GM12878 (cell line): ENCODE measurements around the gene PDF. TPM values are rescaled to one million over a fixed set of nuclear protein-coding genes. Genes with fewer than 3 reads are reported as not detected.

ENCODE experiments used
- ATAC-seq: fragments of 200-7000 bp; cut with Tn5 transposase; 3 replicates; pipeline ENCODE4 v1.9.1; 2020; ENCODE audit warnings: mild to moderate bottlenecking, moderate library complexity
- BruUV-seq: library from RNA; stranded (reverse); fragments of 400-500 nt; replicated peaks from 2 replicates; lab custom pipeline; 2021; lab: Mats Ljungman, UMichigan
- CTCF ChIA-PET: fragments of 300-600 bp; sonication (Branson Sonifier 250); formaldehyde crosslinking; extraction: SDS; loops from one replicate; lab custom pipeline; 2021; ENCODE audit warnings: inconsistent platforms; lab: Yijun Ruan, JAX
- POLR2A ChIA-PET: fragments of 350-600 bp; formaldehyde crosslinking; extraction: SDS; loops from one replicate; lab custom pipeline; 2021; ENCODE audit warnings: inconsistent platforms; lab: Charles Lee
- RAD21 ChIA-PET: fragments of 300-600 bp; sonication (Branson Sonifier 250); formaldehyde crosslinking; loops from one replicate; lab custom pipeline; 2023; ENCODE audit warnings: antibody characterized with exemption; ENCODE audit not compliant: unreplicated experiment; lab: Charles Lee
- SMC1A ChIA-PET: fragments of 300-600 bp; sonication (Branson Sonifier 250); formaldehyde crosslinking; loops from one replicate; lab custom pipeline; 2023; ENCODE audit not compliant: unreplicated experiment, uncharacterized antibody; lab: Charles Lee
- DNase-seq: peaks from one replicate; pipeline ENCODE4 v3.0.0-alpha.2; 2011; ENCODE audit warnings: low read depth, low spot score
- FAIRE-seq: peaks from 3 replicates; lab custom pipeline; 2011; peaks lifted over from hg19 to GRCh38; lab: Jason Lieb, UNC
- H2AFZ ChIP-seq: 2 replicates; pipeline ENCODE4 v1.6.0; 2011; ENCODE audit warnings: low read depth, low read length, control low read depth; ENCODE audit not compliant: control insufficient read depth
- H3K27ac ChIP-seq: 2 replicates; pipeline ENCODE4 v1.5.1; 2011; ENCODE audit warnings: control low read depth; ENCODE audit not compliant: control insufficient read depth, insufficient read depth
- H3K27me3 ChIP-seq, 2 experiments: replicated peaks in 1 of 2; 2 replicates each; pipeline versions ENCODE4 v1.6.0 to v1.6.1; 2011; ENCODE audit warnings: low read length in 1 of 2; ENCODE audit not compliant: control insufficient read depth in 2 of 2, insufficient read depth in 2 of 2
- H3K36me3 ChIP-seq, 2 experiments: 2 replicates each; pipeline ENCODE4 v1.5.1; 2011; ENCODE audit warnings: low read length in 1 of 2; ENCODE audit not compliant: control insufficient read depth in 2 of 2, insufficient read depth in 2 of 2
- H3K4me1 ChIP-seq: 2 replicates; pipeline ENCODE4 v1.6.1; 2011; ENCODE audit warnings: mild to moderate bottlenecking, low read length, moderate library complexity, mixed read lengths; ENCODE audit not compliant: control insufficient read depth, insufficient read depth
- H3K4me2 ChIP-seq: 2 replicates; pipeline ENCODE4 v1.6.0; 2011; ENCODE audit warnings: control low read depth; ENCODE audit not compliant: control insufficient read depth, insufficient read depth
- H3K4me3 ChIP-seq: fragments of 200-600 bp; sonication (generic); 2 replicates; pipeline ENCODE4 v1.5.1; 2016
- H3K79me2 ChIP-seq: 2 replicates; pipeline ENCODE4 v1.6.0; 2011; ENCODE audit warnings: low read length; ENCODE audit not compliant: control insufficient read depth, insufficient read depth
- H3K9ac ChIP-seq: 2 replicates; pipeline ENCODE4 v1.8.0; 2011; ENCODE audit warnings: low read length, control low read depth, mixed read lengths; ENCODE audit not compliant: control insufficient read depth, insufficient read depth
- H3K9me3 ChIP-seq: replicated peaks from 3 replicates; pipeline ENCODE4 v1.5.1; 2011; ENCODE audit warnings: mild to moderate bottlenecking, low read length; ENCODE audit not compliant: control insufficient read depth, insufficient read depth
- H4K20me1 ChIP-seq: 2 replicates; pipeline ENCODE4 v1.6.0; 2011; ENCODE audit not compliant: control insufficient read depth, insufficient read depth
- BHLHE40 ChIP-seq, 2 experiments: fragments of 450-650 bp in 1 of 2; IDR thresholded peaks; 2 replicates each; pipeline ENCODE4 v1.6.1; 2011 to 2017; ENCODE audit warnings: low read depth in 2 of 2, borderline replicate concordance in 1 of 2, improper control_type of control experiment in 1 of 2, low read length in 1 of 2, mild to moderate bottlenecking in 1 of 2
- CBX5 ChIP-seq: sonication (generic); IDR thresholded peaks from 2 replicates; pipeline ENCODE4 v1.6.1; 2016; ENCODE audit warnings: low read depth, moderate library complexity, mild to moderate bottlenecking, inconsistent platforms
- JUNB ChIP-seq: IDR thresholded peaks from 2 replicates; pipeline ENCODE4 v1.6.1; 2016; ENCODE audit warnings: antibody characterized with exemption, mild to moderate bottlenecking
- MEF2A ChIP-seq: IDR thresholded peaks from 2 replicates; pipeline ENCODE4 v1.6.1; 2011; ENCODE audit warnings: low read depth, mild to moderate bottlenecking, low read length, moderate library complexity; ENCODE audit not compliant: insufficient read depth
- RAD21 ChIP-seq: IDR thresholded peaks from 2 replicates; pipeline ENCODE4 v1.6.1; 2011; ENCODE audit warnings: mild to moderate bottlenecking, low read depth, low read length, moderate library complexity; ENCODE audit not compliant: insufficient read depth
- SUPT20H ChIP-seq: IDR thresholded peaks from 2 replicates; pipeline ENCODE4 v1.6.1; 2011; ENCODE audit warnings: low read depth, mild to moderate bottlenecking, low read length, moderate library complexity, borderline replicate concordance; ENCODE audit not compliant: control insufficient read depth
- SUZ12 ChIP-seq: fragments of 200-600 bp; sonication (generic); IDR thresholded peaks from one replicate; pipeline ENCODE4 v1.6.1; 2018; ENCODE audit warnings: antibody characterized with exemption, mild to moderate bottlenecking; ENCODE audit not compliant: unreplicated experiment
- TCF3 ChIP-seq: IDR thresholded peaks from 2 replicates; pipeline ENCODE4 v1.6.1; 2012; ENCODE audit warnings: low read depth, mild to moderate bottlenecking, low read length, borderline replicate concordance; ENCODE audit not compliant: insufficient read depth
- TCF7 ChIP-seq: IDR thresholded peaks from 2 replicates; pipeline ENCODE4 v1.6.1; 2014; ENCODE audit warnings: antibody characterized with exemption, borderline replicate concordance
- WRNIP1 ChIP-seq: IDR thresholded peaks from 2 replicates; pipeline ENCODE4 v1.6.1; 2011; ENCODE audit warnings: low read depth, low read length, improper control_type of control experiment, borderline replicate concordance
- YY1 ChIP-seq: IDR thresholded peaks from 2 replicates; pipeline ENCODE4 v1.6.1; 2011; ENCODE audit warnings: low read depth, mild to moderate bottlenecking, low read length
- WGBS: methylation state at CpG from one replicate; pipeline ENCODE4 v1.1.6; 2016; ENCODE audit warnings: low lambda C conversion rate; ENCODE audit not compliant: insufficient replicate concordance, insufficient coverage; ENCODE audit errors: missing lambda C conversion rate; 5-methylcytosine and 5-hydroxymethylcytosine counted together
- in situ Hi-C: fragments of 300-500 bp; cut with MboI; formaldehyde crosslinking; loops from 9 replicates; pipeline ENCODE4 v1.14.3; 2018; ENCODE audit warnings: mixed read lengths
- intact Hi-C: fragments of 100-400 bp; cut with micrococcal nuclease; formaldehyde crosslinking; loops from one replicate; pipeline ENCODE4 v1.14.2; 2022; ENCODE audit not compliant: unreplicated experiment
- polyA plus RNA-seq, 11 experiments: library from polyadenylated mRNA; depleted of rRNA in 4 of 11; unstranded in 6 of 11; stranded (reverse) in 5 of 11; fragments of >200 nt; fragmentation: Nextera tagmentation in 4 of 11; fragmentation: Illumina TruSeq in 1 of 11; extraction: Ambion mirVana in 4 of 11; extraction: Trizol in 1 of 11; gene quantifications; 1 replicate in 1 of 11; 2 replicates in 10 of 11; pipeline versions ENCODE4 v1.2.1 to v1.2.3, GENCODE V29; 2011 to 2016; ENCODE audit warnings: inconsistent platforms in 2 of 11, missing spikeins in 2 of 11, low read depth in 1 of 11
- total RNA-seq, 4 experiments: library from RNA; depleted of rRNA in 3 of 4; stranded (reverse); fragments of >200 nt in 3 of 4; fragmentation: Illumina TruSeq in 1 of 4; extraction: Trizol in 1 of 4; gene quantifications; 2 replicates each; pipeline versions ENCODE4 v1.2.1 to v1.2.3, GENCODE V29; 2013 to 2021
- TF ChIP-seq, protein P1 (sequence below): IDR thresholded peaks from 2 replicates; pipeline ENCODE4 v1.6.1; 2012; ENCODE audit warnings: low read depth, low read length, improper control_type of control experiment
- TF ChIP-seq, protein P2 (sequence below): fragments of 450-650 bp; IDR thresholded peaks from 2 replicates; pipeline ENCODE4 v1.6.1; 2016; ENCODE audit warnings: mild to moderate bottlenecking
- TF ChIP-seq, protein P3 (sequence below): fragments of 450-650 bp; IDR thresholded peaks from 2 replicates; pipeline ENCODE4 v1.6.1; 2018; ENCODE audit warnings: mild to moderate bottlenecking, low read depth, moderate library complexity; ENCODE audit not compliant: partially characterized antibody
- TF ChIP-seq, protein P4 (sequence below): fragments of 450-650 bp; IDR thresholded peaks from 2 replicates; pipeline ENCODE4 v1.6.1; 2017; ENCODE audit warnings: borderline replicate concordance

Gene PDF
- total and polyA plus RNA-seq, 10 of the 15 experiments (the other 5 are each of a cell fraction or from before 2014, with no cell fraction given) = 0.13 to 44.1 (median 16.7) TPM

DNA sequence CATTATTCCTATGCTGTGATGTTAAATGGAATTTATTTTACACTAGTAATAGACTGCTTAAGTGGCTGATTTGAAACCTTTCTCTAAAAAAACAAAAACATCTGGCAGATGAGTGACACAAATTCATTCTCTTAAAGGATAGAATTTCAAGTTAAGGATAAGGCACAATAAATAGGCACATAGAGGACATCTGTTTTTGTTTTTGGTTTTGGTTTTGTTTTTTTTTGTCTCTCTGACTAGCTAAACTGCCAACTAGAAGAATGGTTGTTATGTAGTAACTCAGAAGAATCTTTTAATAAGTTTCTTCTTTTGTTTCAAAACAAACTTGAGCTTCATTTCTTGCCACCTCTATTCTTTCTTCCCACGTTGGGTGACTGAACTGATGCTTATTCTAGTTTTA, 24.4 kb downstream of the PDF start (continued):
- no peak for TF ChIP-seq BHLHE40 (IDR thresholded peaks at IDR 0.05; ENCODE audit: borderline replicate concordance in 1 of 2, low read depth in 2 of 2, low read length in 1 of 2)
- TF ChIP-seq SUPT20H = no peak
- TF ChIP-seq TCF3 = no peak
- TF ChIP-seq, protein P1, sequence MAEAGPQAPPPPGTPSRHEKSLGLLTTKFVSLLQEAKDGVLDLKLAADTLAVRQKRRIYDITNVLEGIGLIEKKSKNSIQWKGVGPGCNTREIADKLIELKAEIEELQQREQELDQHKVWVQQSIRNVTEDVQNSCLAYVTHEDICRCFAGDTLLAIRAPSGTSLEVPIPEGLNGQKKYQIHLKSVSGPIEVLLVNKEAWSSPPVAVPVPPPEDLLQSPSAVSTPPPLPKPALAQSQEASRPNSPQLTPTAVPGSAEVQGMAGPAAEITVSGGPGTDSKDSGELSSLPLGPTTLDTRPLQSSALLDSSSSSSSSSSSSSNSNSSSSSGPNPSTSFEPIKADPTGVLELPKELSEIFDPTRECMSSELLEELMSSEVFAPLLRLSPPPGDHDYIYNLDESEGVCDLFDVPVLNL = no peak
- no peak for TF ChIP-seq CBX5
- TF ChIP-seq, protein P2, sequence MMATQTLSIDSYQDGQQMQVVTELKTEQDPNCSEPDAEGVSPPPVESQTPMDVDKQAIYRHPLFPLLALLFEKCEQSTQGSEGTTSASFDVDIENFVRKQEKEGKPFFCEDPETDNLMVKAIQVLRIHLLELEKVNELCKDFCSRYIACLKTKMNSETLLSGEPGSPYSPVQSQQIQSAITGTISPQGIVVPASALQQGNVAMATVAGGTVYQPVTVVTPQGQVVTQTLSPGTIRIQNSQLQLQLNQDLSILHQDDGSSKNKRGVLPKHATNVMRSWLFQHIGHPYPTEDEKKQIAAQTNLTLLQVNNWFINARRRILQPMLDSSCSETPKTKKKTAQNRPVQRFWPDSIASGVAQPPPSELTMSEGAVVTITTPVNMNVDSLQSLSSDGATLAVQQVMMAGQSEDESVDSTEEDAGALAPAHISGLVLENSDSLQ = no peak

DNA sequence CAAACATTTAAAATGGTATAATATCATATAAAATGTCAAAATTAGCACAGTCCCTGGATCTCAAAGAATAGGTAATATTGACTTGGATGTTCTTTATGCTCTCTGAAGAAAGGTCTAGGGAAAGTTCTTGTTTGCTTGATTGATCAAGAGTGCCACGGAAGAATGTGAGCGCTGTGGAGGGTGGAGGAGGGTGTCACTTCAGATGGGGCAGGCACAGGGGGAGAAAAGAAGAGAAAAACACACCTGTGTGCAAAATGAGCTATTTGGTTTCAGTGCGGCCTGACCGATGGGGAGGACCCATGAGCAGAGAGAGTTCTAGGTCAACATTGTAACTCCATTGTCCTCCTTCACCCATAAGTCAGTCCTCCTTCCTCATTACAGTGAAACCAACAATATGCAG, 28.1 kb downstream of the PDF start:
- in situ Hi-C loops = no loop called here
- TF ChIP-seq, protein P3, sequence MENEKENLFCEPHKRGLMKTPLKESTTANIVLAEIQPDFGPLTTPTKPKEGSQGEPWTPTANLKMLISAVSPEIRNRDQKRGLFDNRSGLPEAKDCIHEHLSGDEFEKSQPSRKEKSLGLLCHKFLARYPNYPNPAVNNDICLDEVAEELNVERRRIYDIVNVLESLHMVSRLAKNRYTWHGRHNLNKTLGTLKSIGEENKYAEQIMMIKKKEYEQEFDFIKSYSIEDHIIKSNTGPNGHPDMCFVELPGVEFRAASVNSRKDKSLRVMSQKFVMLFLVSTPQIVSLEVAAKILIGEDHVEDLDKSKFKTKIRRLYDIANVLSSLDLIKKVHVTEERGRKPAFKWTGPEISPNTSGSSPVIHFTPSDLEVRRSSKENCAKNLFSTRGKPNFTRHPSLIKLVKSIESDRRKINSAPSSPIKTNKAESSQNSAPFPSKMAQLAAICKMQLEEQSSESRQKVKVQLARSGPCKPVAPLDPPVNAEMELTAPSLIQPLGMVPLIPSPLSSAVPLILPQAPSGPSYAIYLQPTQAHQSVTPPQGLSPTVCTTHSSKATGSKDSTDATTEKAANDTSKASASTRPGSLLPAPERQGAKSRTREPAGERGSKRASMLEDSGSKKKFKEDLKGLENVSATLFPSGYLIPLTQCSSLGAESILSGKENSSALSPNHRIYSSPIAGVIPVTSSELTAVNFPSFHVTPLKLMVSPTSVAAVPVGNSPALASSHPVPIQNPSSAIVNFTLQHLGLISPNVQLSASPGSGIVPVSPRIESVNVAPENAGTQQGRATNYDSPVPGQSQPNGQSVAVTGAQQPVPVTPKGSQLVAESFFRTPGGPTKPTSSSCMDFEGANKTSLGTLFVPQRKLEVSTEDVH = no peak
- TF ChIP-seq MEF2A (no peak), SUZ12 (no peak), TCF7 (no peak), YY1 (no peak), RAD21 (no peak), WRNIP1 (no peak), BHLHE40 (IDR thresholded peaks at IDR 0.05; ENCODE audit: borderline replicate concordance in 1 of 2, low read depth in 2 of 2, low read length in 1 of 2) (no peak), JUNB (no peak)
- TF ChIP-seq, protein P4, sequence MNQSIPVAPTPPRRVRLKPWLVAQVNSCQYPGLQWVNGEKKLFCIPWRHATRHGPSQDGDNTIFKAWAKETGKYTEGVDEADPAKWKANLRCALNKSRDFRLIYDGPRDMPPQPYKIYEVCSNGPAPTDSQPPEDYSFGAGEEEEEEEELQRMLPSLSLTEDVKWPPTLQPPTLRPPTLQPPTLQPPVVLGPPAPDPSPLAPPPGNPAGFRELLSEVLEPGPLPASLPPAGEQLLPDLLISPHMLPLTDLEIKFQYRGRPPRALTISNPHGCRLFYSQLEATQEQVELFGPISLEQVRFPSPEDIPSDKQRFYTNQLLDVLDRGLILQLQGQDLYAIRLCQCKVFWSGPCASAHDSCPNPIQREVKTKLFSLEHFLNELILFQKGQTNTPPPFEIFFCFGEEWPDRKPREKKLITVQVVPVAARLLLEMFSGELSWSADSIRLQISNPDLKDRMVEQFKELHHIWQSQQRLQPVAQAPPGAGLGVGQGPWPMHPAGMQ = no peak
- Histone ChIP-seq H3K4me1 (no peaks in the 10 kb centered on the region), H3K27ac (no peak overlapping the region), H3K9ac (no peak overlapping the region), H3K4me2 (no peak overlapping the region), H3K27me3 (no peaks in the 10 kb centered on the region), H2AFZ (no peak overlapping the region), H3K9me3 (no peaks in the 10 kb centered on the region), H3K4me3 (no peak overlapping the region), H4K20me1 (no peaks in the 10 kb centered on the region), H3K36me3 (peaks cover 0 to 10% of the 10 kb centered on the region in 2 experiments; a peak in 3 of 4 replicates), H3K79me2 (no peaks in the 10 kb centered on the region)
- intact Hi-C loops = no loop called here
- no TSS peak for BruUV-seq
- WGBS = 100% methylated on average over 4 of the region's 4 CpGs
- RAD21 ChIA-PET = no interaction called here
- FAIRE-seq (no peak), ATAC-seq (no peak), DNase-seq (no peak)
- SMC1A ChIA-PET = interaction anchor here (0.6 to 1.2 kb wide), 2 partner anchors 14 to 630 kb away, joined by 3 to 4 read pairs; no protein-coding TSS in a partner anchor
- CTCF ChIA-PET = interaction anchor here (1.2 to 1.5 kb wide), 2 partner anchors 17 to 781 kb away, joined by 5 read pairs; no protein-coding TSS in a partner anchor
- POLR2A ChIA-PET = no interaction called here
